HCT116 (cell line): ENCODE results near the gene ZFYVE16. TPM values are rescaled to one million over a fixed set of nuclear protein-coding genes. Genes with fewer than 3 reads are reported as not detected.

Experiments
- ATAC-seq: fragments of 200-7000 bp; cut with Tn5 transposase; 2 replicates; pipeline ENCODE4 v1.9.1; 2020; ENCODE audit warnings: mild to moderate bottlenecking, moderate library complexity
- BruUV-seq: library from RNA; stranded (reverse); fragments of 400-500 nt; replicated peaks from 2 replicates; lab custom pipeline; 2021; lab: Mats Ljungman, UMichigan
- CTCF ChIA-PET: fragments of 300-600 bp; sonication (Branson Sonifier 250); formaldehyde crosslinking; loops from one replicate; lab custom pipeline; 2021; ENCODE audit warnings: antibody characterized with exemption; lab: Charles Lee
- POLR2A ChIA-PET: fragments of 300-600, 350-600 bp; sonication (Branson Sonifier 250); formaldehyde crosslinking; loops from one replicate; lab custom pipeline; 2021; ENCODE audit warnings: antibody characterized with exemption; lab: Charles Lee
- RAD21 ChIA-PET, 2 experiments: fragments of 300-600 bp; sonication (Branson Sonifier 250); formaldehyde crosslinking; loops; one replicate each; lab custom pipeline; 2023; ENCODE audit warnings: low total read pairs in 2 of 2; ENCODE audit not compliant: uncharacterized antibody in 2 of 2, unreplicated experiment in 2 of 2, low non-redundant PET in 1 of 2; lab: Charles Lee
- DNase-seq: peaks from one replicate; pipeline ENCODE4 v3.0.0-alpha.2; 2010; ENCODE audit warnings: low read depth, low spot score
- H2AFZ ChIP-seq: fragments of 200-600 bp; shearing (Covaris generic), sonication (generic); 2 replicates; pipeline ENCODE4 v1.6.1; 2017; ENCODE audit warnings: low read depth, mixed run types, mixed read lengths, antibody characterized with exemption, low read length; ENCODE audit not compliant: poor library complexity, severe bottlenecking
- H3K27ac ChIP-seq: 2 replicates; pipeline ENCODE4 v1.5.1; 2012; ENCODE audit warnings: low read depth, low read length
- H3K27me3 ChIP-seq: fragments of 200-600 bp; sonication (generic); 2 replicates; pipeline ENCODE4 v1.6.1; 2016; ENCODE audit warnings: mixed run types, low read length, mixed read lengths; ENCODE audit not compliant: insufficient read depth
- H3K36me3 ChIP-seq, 2 experiments: fragments of 200-500 bp in 1 of 2; fragments of 200-600 bp in 1 of 2; sonication (Bioruptor generic) in 1 of 2; sonication (generic) in 1 of 2; 2 replicates each; pipeline versions ENCODE4 v1.5.1 to v1.6.1; 2014 to 2016; ENCODE audit warnings: low read length in 2 of 2, inconsistent platforms in 1 of 2, mixed read lengths in 1 of 2, mixed run types in 1 of 2; ENCODE audit not compliant: insufficient read depth in 2 of 2, control insufficient read depth in 1 of 2
- H3K4me1 ChIP-seq, 2 experiments: fragments of 200-600 bp in 1 of 2; sonication (generic) in 1 of 2; 2 replicates each; pipeline versions ENCODE4 v1.5.1 to v1.6.1; 2012 to 2017; ENCODE audit warnings: low read length in 2 of 2, inconsistent platforms in 1 of 2, mild to moderate bottlenecking in 1 of 2, mixed read lengths in 1 of 2, mixed run types in 1 of 2, moderate library complexity in 1 of 2; ENCODE audit not compliant: insufficient read depth in 2 of 2, control insufficient read depth in 1 of 2
- H3K4me2 ChIP-seq: fragments of 200-600 bp; sonication (generic); 2 replicates; pipeline ENCODE4 v1.6.1; 2017; ENCODE audit warnings: mixed run types, low read length, mixed read lengths
- H3K4me3 ChIP-seq, 2 experiments: fragments of 200-600 bp in 1 of 2; sonication (generic) in 1 of 2; replicated peaks in 1 of 2; 2 replicates each; pipeline ENCODE4 v1.5.1; 2011 to 2016; ENCODE audit warnings: low read length in 2 of 2, control low read depth in 1 of 2, low read depth in 1 of 2, mild to moderate bottlenecking in 1 of 2, mixed read lengths in 1 of 2, mixed run types in 1 of 2
- H3K79me2 ChIP-seq: fragments of 200-600 bp; sonication (generic); 2 replicates; pipeline ENCODE4 v1.6.1; 2017; ENCODE audit warnings: mild to moderate bottlenecking, mixed run types, low read length, moderate library complexity, mixed read lengths; ENCODE audit not compliant: insufficient read depth
- H3K9ac ChIP-seq: fragments of 200-600 bp; sonication (generic); 2 replicates; pipeline ENCODE4 v1.6.1; 2016; ENCODE audit warnings: low read length, mixed read lengths
- H3K9me2 ChIP-seq: fragments of 200-600 bp; sonication (generic), shearing (Covaris generic); 2 replicates; pipeline ENCODE4 v1.6.1; 2017; ENCODE audit warnings: mixed run types, mild to moderate bottlenecking, moderate library complexity; ENCODE audit not compliant: insufficient read depth
- H3K9me3 ChIP-seq, 2 experiments: fragments of 200-500 bp in 1 of 2; fragments of 200-600 bp in 1 of 2; sonication (Bioruptor generic) in 1 of 2; sonication (generic) in 1 of 2; 2 replicates each; pipeline ENCODE4 v1.6.1; 2014 to 2017; ENCODE audit warnings: low read length in 2 of 2, mixed read lengths in 2 of 2, inconsistent platforms in 1 of 2, low read depth in 1 of 2, mild to moderate bottlenecking in 1 of 2, mixed run types in 1 of 2, moderate library complexity in 1 of 2; ENCODE audit not compliant: control insufficient read depth in 1 of 2, insufficient read depth in 1 of 2
- H4K20me1 ChIP-seq: fragments of 200-600 bp; sonication (generic), shearing (Covaris generic); 2 replicates; pipeline ENCODE4 v1.6.1; 2017; ENCODE audit warnings: mixed run types, mild to moderate bottlenecking, moderate library complexity; ENCODE audit not compliant: insufficient read depth
- ATF3 ChIP-seq: IDR thresholded peaks from 2 replicates; pipeline ENCODE4 v1.6.1; 2012
- CBX3 ChIP-seq: IDR thresholded peaks from 2 replicates; pipeline ENCODE4 v1.6.1; 2012; ENCODE audit warnings: low read depth
- CEBPB ChIP-seq: IDR thresholded peaks from 2 replicates; pipeline ENCODE4 v1.6.1; 2012; ENCODE audit warnings: low read depth
- CTCF ChIP-seq, 3 experiments: fragments of 200-600 bp in 1 of 3; sonication (generic) in 1 of 3; IDR thresholded peaks in 2 of 3; conservative IDR thresholded peaks in 1 of 3; 2 replicates each; pipeline ENCODE4 v1.5.1; 2012 to 2017; ENCODE audit warnings: low read depth in 2 of 3, low read length in 2 of 3, antibody characterized with exemption in 1 of 3, borderline replicate concordance in 1 of 3, control low read depth in 1 of 3, mild to moderate bottlenecking in 1 of 3, mixed read lengths in 1 of 3, mixed run types in 1 of 3, moderate library complexity in 1 of 3; ENCODE audit not compliant: insufficient read depth in 1 of 3
- EGR1 ChIP-seq: IDR thresholded peaks from 2 replicates; pipeline ENCODE4 v1.6.1; 2012; ENCODE audit warnings: low read depth
- EZH2phosphoT487 ChIP-seq: fragments of 200-600 bp; IDR thresholded peaks from 2 replicates; pipeline ENCODE4 v1.6.1; 2018; ENCODE audit warnings: antibody characterized with exemption, borderline replicate concordance
- JUND ChIP-seq: IDR thresholded peaks from 2 replicates; pipeline ENCODE4 v1.6.1; 2012
- POLR2A ChIP-seq: IDR thresholded peaks from 2 replicates; pipeline ENCODE4 v1.7.0; 2011; ENCODE audit warnings: borderline replicate concordance; ENCODE audit not compliant: insufficient read depth, insufficient read length; ENCODE audit errors: extremely low read depth
- POLR2AphosphoS5 ChIP-seq: IDR thresholded peaks from 2 replicates; pipeline ENCODE4 v1.6.1; 2011; ENCODE audit warnings: mild to moderate bottlenecking, low read depth, low read length, moderate library complexity
- SIN3A ChIP-seq: IDR thresholded peaks from 2 replicates; pipeline ENCODE4 v1.6.1; 2012; ENCODE audit warnings: low read depth
- SP1 ChIP-seq: IDR thresholded peaks from 2 replicates; pipeline ENCODE4 v1.6.1; 2012; ENCODE audit warnings: low read depth
- SRF ChIP-seq: IDR thresholded peaks from 2 replicates; pipeline ENCODE4 v1.6.1; 2012; ENCODE audit warnings: low read depth
- ZFX ChIP-seq: fragments of 450-650 bp; IDR thresholded peaks from 2 replicates; pipeline ENCODE4 v1.6.1; 2017
- ZNF274 ChIP-seq: fragments of 200-500 bp; sonication (Bioruptor generic); IDR thresholded peaks from 2 replicates; pipeline ENCODE4 v1.6.1; 2014; ENCODE audit warnings: mild to moderate bottlenecking, low read depth, low read length, inconsistent platforms
- intact Hi-C: fragments of 100-400 bp; cut with micrococcal nuclease; formaldehyde crosslinking; loops from 2 replicates; pipeline ENCODE4 v1.10.0; 2022
- total RNA-seq: library from RNA; stranded (reverse); gene quantifications from one replicate; pipeline ENCODE4 v1.2.1, GENCODE V29; 2021; ENCODE audit not compliant: unreplicated experiment
- TF ChIP-seq, protein P1 (sequence below): IDR thresholded peaks from 2 replicates; pipeline ENCODE4 v1.6.1; 2012
- TF ChIP-seq, protein P2 (sequence below): IDR thresholded peaks from 2 replicates; pipeline ENCODE4 v1.6.1; 2012; ENCODE audit warnings: low read depth

The ZFYVE16 gene
- total RNA-seq, 1 experiment from 2014 or later: 24.2 TPM

DNA sequence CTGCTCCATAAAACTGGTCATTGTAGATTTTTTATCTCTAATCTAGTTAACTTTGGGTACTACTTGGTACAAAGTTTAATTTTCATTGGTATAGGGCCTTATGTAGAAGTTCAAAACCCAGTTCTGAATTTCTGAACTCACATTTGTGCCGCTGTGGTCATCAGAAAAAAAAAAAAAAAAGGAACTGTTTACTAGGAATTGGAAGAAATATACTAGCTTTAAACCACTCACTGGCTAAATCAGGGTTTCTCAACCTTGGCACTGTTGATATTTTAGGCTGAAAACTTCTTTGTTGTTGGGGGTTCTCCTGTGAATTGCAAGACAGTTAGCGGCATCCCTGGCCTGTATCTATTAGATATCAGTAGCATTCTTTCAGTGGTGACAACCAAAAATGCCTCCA lies 4.1 kb upstream of the ZFYVE16 start:
- H3K9me2 ChIP-seq: no peaks in the 10 kb centered on the region
- H3K79me2 ChIP-seq: peaks cover 4% of the 10 kb centered on the region
- no peak overlapping the region for H3K4me3 ChIP-seq
- ChIA-PET RAD21 (no interaction called here), POLR2A (no interaction called here), CTCF (no interaction called here)
- H3K27ac ChIP-seq: no peak overlapping the region
- no peaks in the 10 kb centered on the region for H3K27me3 ChIP-seq
- intact Hi-C loops: no loop called here
- H3K9me3 ChIP-seq: no peaks in the 10 kb centered on the region
- H2AFZ ChIP-seq: peak overlapping the region; percentile 72
- DNase-seq (no peak), ATAC-seq (no peak)
- H4K20me1 ChIP-seq: no peaks in the 10 kb centered on the region
- no peak overlapping the region for H3K4me2 ChIP-seq
- BruUV-seq: no TSS peak
- peaks cover 6 to 14% of the 10 kb centered on the region in 2 experiments for H3K4me1 ChIP-seq
- H3K9ac ChIP-seq: no peak overlapping the region
- TF ChIP-seq, protein P1, sequence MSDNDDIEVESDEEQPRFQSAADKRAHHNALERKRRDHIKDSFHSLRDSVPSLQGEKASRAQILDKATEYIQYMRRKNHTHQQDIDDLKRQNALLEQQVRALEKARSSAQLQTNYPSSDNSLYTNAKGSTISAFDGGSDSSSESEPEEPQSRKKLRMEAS: no peak
- TF ChIP-seq CTCF (IDR thresholded peaks at IDR 0.05 in 2 of 3, conservative IDR thresholded peaks at IDR 0.05 in 1 of 3; ENCODE audit: borderline replicate concordance in 1 of 3, insufficient read depth in 1 of 3, low read depth in 2 of 3, low read length in 2 of 3): no peak
- no peak for TF ChIP-seq CBX3
- no peak for TF ChIP-seq ATF3
- TF ChIP-seq POLR2A: no peak
- TF ChIP-seq CEBPB: no peak
- TF ChIP-seq, protein P2, sequence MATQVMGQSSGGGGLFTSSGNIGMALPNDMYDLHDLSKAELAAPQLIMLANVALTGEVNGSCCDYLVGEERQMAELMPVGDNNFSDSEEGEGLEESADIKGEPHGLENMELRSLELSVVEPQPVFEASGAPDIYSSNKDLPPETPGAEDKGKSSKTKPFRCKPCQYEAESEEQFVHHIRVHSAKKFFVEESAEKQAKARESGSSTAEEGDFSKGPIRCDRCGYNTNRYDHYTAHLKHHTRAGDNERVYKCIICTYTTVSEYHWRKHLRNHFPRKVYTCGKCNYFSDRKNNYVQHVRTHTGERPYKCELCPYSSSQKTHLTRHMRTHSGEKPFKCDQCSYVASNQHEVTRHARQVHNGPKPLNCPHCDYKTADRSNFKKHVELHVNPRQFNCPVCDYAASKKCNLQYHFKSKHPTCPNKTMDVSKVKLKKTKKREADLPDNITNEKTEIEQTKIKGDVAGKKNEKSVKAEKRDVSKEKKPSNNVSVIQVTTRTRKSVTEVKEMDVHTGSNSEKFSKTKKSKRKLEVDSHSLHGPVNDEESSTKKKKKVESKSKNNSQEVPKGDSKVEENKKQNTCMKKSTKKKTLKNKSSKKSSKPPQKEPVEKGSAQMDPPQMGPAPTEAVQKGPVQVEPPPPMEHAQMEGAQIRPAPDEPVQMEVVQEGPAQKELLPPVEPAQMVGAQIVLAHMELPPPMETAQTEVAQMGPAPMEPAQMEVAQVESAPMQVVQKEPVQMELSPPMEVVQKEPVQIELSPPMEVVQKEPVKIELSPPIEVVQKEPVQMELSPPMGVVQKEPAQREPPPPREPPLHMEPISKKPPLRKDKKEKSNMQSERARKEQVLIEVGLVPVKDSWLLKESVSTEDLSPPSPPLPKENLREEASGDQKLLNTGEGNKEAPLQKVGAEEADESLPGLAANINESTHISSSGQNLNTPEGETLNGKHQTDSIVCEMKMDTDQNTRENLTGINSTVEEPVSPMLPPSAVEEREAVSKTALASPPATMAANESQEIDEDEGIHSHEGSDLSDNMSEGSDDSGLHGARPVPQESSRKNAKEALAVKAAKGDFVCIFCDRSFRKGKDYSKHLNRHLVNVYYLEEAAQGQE: no peak
- TF ChIP-seq SRF: no peak
- no peak for TF ChIP-seq EGR1
- TF ChIP-seq ZNF274: no peak
- no peak for TF ChIP-seq EZH2phosphoT487
- no peak for TF ChIP-seq ZFX
- TF ChIP-seq SP1: no peak
- no peak for TF ChIP-seq POLR2AphosphoS5
- TF ChIP-seq JUND: no peak
- no peak for TF ChIP-seq SIN3A
- no peaks in the 10 kb centered on the region for H3K36me3 ChIP-seq
